ENCODE results near the gene CERS6.
A peak's percentile ranks its signal among the peaks of the same experiment; 100 is the strongest.

Gene CERS6

GRCh38 chr2:168819050-168819715 is 363.1 kb downstream of the CERS6 start:
- no peak for DNase-seq (ENCODE audit: low read depth)
- H3K4me3 ChIP-seq (replicated peaks; ENCODE audit: low read depth, low read length), result peak overlapping the region; percentile 24
- TF ChIP-seq CTCF (IDR thresholded peaks at IDR 0.05; ENCODE audit: low read length, missing control alignments), result no peak

GRCh38 chr2:168819829-168820489 is 363.9 kb downstream of the CERS6 start:
- TF ChIP-seq CTCF (IDR thresholded peaks at IDR 0.05; ENCODE audit: low read length, missing control alignments), result no peak
- no peak for DNase-seq (ENCODE audit: low read depth)
- no peak overlapping the region for H3K4me3 ChIP-seq (replicated peaks; ENCODE audit: low read depth, low read length)

- TF ChIP-seq CTCF (IDR thresholded peaks at IDR 0.05; ENCODE audit: low read length, missing control alignments), result no peak
- H3K4me3 ChIP-seq (replicated peaks; ENCODE audit: low read depth, low read length), result no peak overlapping the region
- no peak for DNase-seq (ENCODE audit: low read depth)
These were observed 365.5 kb downstream of the CERS6 start for GRCh38 chr2:168821577-168821976.

- no peak for DNase-seq (ENCODE audit: low read depth)
- no peak overlapping the region for H3K4me3 ChIP-seq (replicated peaks; ENCODE audit: low read depth, low read length)
- no peak for TF ChIP-seq CTCF (IDR thresholded peaks at IDR 0.05; ENCODE audit: low read length, missing control alignments)
These were observed 365.9 kb downstream of the CERS6 start for GRCh38 chr2:168821992-168822391.
